NCI-H82 (cell line): ENCODE results near the gene CNTNAP2.
A peak's percentile ranks its signal among the peaks of the same experiment; 100 is the strongest.

Experiments
- DNase-seq: peaks from one replicate; lab custom pipeline; 2025; lab: John Stamatoyannopoulos, UW

Gene CNTNAP2

GRCh38 chr7:147406521-147407135, 1290.0 kb downstream of the CNTNAP2 start:
- DNase-seq = no peak

- no peak for DNase-seq
Observed at GRCh38 chr7:147411096-147411495, 1294.5 kb downstream of the CNTNAP2 start.

GRCh38 chr7:147412109-147412508, 1295.5 kb downstream of the CNTNAP2 start:
- DNase-seq = no peak

GRCh38 chr7:147412782-147413556, 1296.4 kb downstream of the CNTNAP2 start:
- DNase-seq = no peak

- no peak for DNase-seq
Observed at GRCh38 chr7:147413557-147413870, 1296.9 kb downstream of the CNTNAP2 start.

- DNase-seq = no peak
Observed at GRCh38 chr7:147415991-147416390, 1299.4 kb downstream of the CNTNAP2 start.

GRCh38 chr7:147418966-147419365, 1302.4 kb downstream of the CNTNAP2 start:
- DNase-seq = no peak

- no peak for DNase-seq
Observed at GRCh38 chr7:147423875-147424274, 1307.3 kb downstream of the CNTNAP2 start.

- DNase-seq = no peak
Observed at GRCh38 chr7:147428075-147428474, 1311.5 kb downstream of the CNTNAP2 start.

GRCh38 chr7:147429961-147430360, 1313.4 kb downstream of the CNTNAP2 start:
- DNase-seq = no peak

GRCh38 chr7:147432079-147432478, 1315.5 kb downstream of the CNTNAP2 start:
- peak; percentile 91 for DNase-seq

- DNase-seq = peak; percentile 14
Observed at GRCh38 chr7:147432576-147432975, 1316.0 kb downstream of the CNTNAP2 start.

- no peak for DNase-seq
Observed at GRCh38 chr7:147436718-147437117, 1320.1 kb downstream of the CNTNAP2 start.

GRCh38 chr7:147438216-147438615, 1321.6 kb downstream of the CNTNAP2 start:
- no peak for DNase-seq

GRCh38 chr7:147443942-147444341, 1327.3 kb downstream of the CNTNAP2 start:
- DNase-seq = no peak

GRCh38 chr7:147452816-147453215, 1336.2 kb downstream of the CNTNAP2 start:
- DNase-seq = no peak

- DNase-seq = no peak
Observed at GRCh38 chr7:147465223-147465622, 1348.6 kb downstream of the CNTNAP2 start.

GRCh38 chr7:147472556-147472955, 1356.0 kb downstream of the CNTNAP2 start:
- no peak for DNase-seq

- DNase-seq = no peak
Observed at GRCh38 chr7:147474862-147475261, 1358.3 kb downstream of the CNTNAP2 start.

GRCh38 chr7:147477526-147477925, 1360.9 kb downstream of the CNTNAP2 start:
- no peak for DNase-seq

GRCh38 chr7:147478796-147479195, 1362.2 kb downstream of the CNTNAP2 start:
- no peak for DNase-seq

GRCh38 chr7:147483634-147484292, 1367.2 kb downstream of the CNTNAP2 start:
- peak; percentile 58 for DNase-seq

GRCh38 chr7:147485660-147486210, 1369.1 kb downstream of the CNTNAP2 start:
- DNase-seq = peak; percentile 99
